GM23338 (cell line): ENCODE data around the gene TMPRSS15. TPM values are rescaled to one million over a fixed set of nuclear protein-coding genes. Genes with fewer than 3 reads are reported as not detected.

Source experiments
- ATAC-seq: fragments of 200-7000 bp; cut with Tn5 transposase; 3 replicates; pipeline ENCODE4 v1.9.1; 2020
- DNase-seq: peaks from one replicate; pipeline ENCODE4 v3.0.0-alpha.2; 2015; ENCODE audit warnings: low spot score
- H2AFZ ChIP-seq: fragments of 200-600 bp; sonication (generic); 2 replicates; pipeline ENCODE4 v1.8.0; 2016; ENCODE audit warnings: antibody characterized with exemption, mild to moderate bottlenecking, moderate library complexity
- H3F3A ChIP-seq: fragments of 200-600 bp; sonication (generic); replicated peaks from 2 replicates; pipeline ENCODE4 v1.8.0; 2017; ENCODE audit warnings: antibody characterized with exemption, mixed run types, low read depth
- H3K27ac ChIP-seq: fragments of 200-600 bp; sonication (generic); 2 replicates; pipeline ENCODE4 v1.6.1; 2016; ENCODE audit warnings: low read depth
- H3K27me3 ChIP-seq: fragments of 200-600 bp; sonication (generic); 2 replicates; pipeline ENCODE4 v1.8.0; 2016; ENCODE audit warnings: mild to moderate bottlenecking, mixed run types, moderate library complexity; ENCODE audit not compliant: insufficient read depth
- H3K36me3 ChIP-seq: fragments of 200-600 bp; sonication (generic); 2 replicates; pipeline ENCODE4 v1.8.0; 2016; ENCODE audit warnings: mild to moderate bottlenecking; ENCODE audit not compliant: insufficient read depth
- H3K4me1 ChIP-seq: fragments of 200-600 bp; sonication (generic); 2 replicates; pipeline ENCODE4 v1.8.0; 2016; ENCODE audit warnings: mild to moderate bottlenecking, moderate library complexity; ENCODE audit not compliant: insufficient read depth
- H3K4me2 ChIP-seq: fragments of 200-600 bp; sonication (generic); 2 replicates; pipeline ENCODE4 v1.7.1; 2017; ENCODE audit warnings: mixed run types
- H3K4me3 ChIP-seq: fragments of 200-600 bp; sonication (generic); 2 replicates; pipeline ENCODE4 v1.6.1; 2016; ENCODE audit warnings: mixed run types
- H3K79me2 ChIP-seq: fragments of 200-600 bp; sonication (generic); replicated peaks from 2 replicates; pipeline ENCODE4 v1.8.0; 2017; ENCODE audit warnings: mild to moderate bottlenecking; ENCODE audit not compliant: insufficient read depth
- H3K9me2 ChIP-seq: fragments of 200-600 bp; sonication (generic); 2 replicates; pipeline ENCODE4 v1.8.0; 2017; ENCODE audit not compliant: insufficient read depth
- H4K20me1 ChIP-seq: fragments of 200-600 bp; sonication (generic); replicated peaks from 2 replicates; pipeline ENCODE4 v1.8.0; 2017; ENCODE audit warnings: mild to moderate bottlenecking; ENCODE audit not compliant: insufficient read depth
- H3K27ac Mint-ChIP-seq: 2 replicates; pipeline ENCODE4 v1.8.0; 2020; ENCODE audit warnings: inconsistent platforms, mild to moderate bottlenecking, moderate library complexity, mixed read lengths
- H3K27me3 Mint-ChIP-seq: 3 replicates; pipeline ENCODE4 v1.8.0; 2022; ENCODE audit warnings: low read depth, mild to moderate bottlenecking, moderate library complexity, mixed read lengths, inconsistent platforms; ENCODE audit not compliant: insufficient read depth, poor library complexity
- H3K36me3 Mint-ChIP-seq: 3 replicates; pipeline ENCODE4 v1.8.0; 2021; ENCODE audit warnings: low read depth, mild to moderate bottlenecking, inconsistent platforms, moderate library complexity, mixed read lengths
- H3K4me1 Mint-ChIP-seq: 3 replicates; pipeline ENCODE4 v1.8.0; 2020; ENCODE audit warnings: mild to moderate bottlenecking, inconsistent platforms, mixed read lengths
- H3K4me3 Mint-ChIP-seq: 3 replicates; pipeline ENCODE4 v1.8.0; 2021; ENCODE audit warnings: moderate library complexity, mild to moderate bottlenecking, inconsistent platforms, mixed read lengths
- H3K9me3 Mint-ChIP-seq: 3 replicates; pipeline ENCODE4 v1.8.0; 2020; ENCODE audit warnings: moderate library complexity, mild to moderate bottlenecking, inconsistent platforms, mixed read lengths
- CREB1 ChIP-seq: fragments of 250-450 bp; sonication (Bioruptor Pico); IDR thresholded peaks from 2 replicates; pipeline ENCODE4 v1.5.0; 2020; ENCODE audit warnings: low read depth, mild to moderate bottlenecking, moderate library complexity
- EZH2 ChIP-seq: fragments of 200-600 bp; sonication (generic); IDR thresholded peaks from one replicate; pipeline ENCODE4 v1.8.0; 2017; ENCODE audit warnings: antibody characterized with exemption, mild to moderate bottlenecking, low read depth; ENCODE audit not compliant: unreplicated experiment
- EZH2phosphoT487 ChIP-seq: fragments of 200-600 bp; sonication (generic); IDR thresholded peaks from one replicate; pipeline ENCODE4 v1.8.1; 2018; ENCODE audit warnings: antibody characterized with exemption; ENCODE audit not compliant: unreplicated experiment
- JUNB ChIP-seq: IDR thresholded peaks from one replicate; pipeline ENCODE4 v1.6.1; 2016; ENCODE audit warnings: antibody characterized with exemption; ENCODE audit not compliant: unreplicated experiment
- NANOG ChIP-seq: IDR thresholded peaks from 2 replicates; pipeline ENCODE4 v1.6.1; 2016; ENCODE audit warnings: antibody characterized with exemption, borderline replicate concordance
- POLR2AphosphoS5 ChIP-seq: IDR thresholded peaks from 2 replicates; pipeline ENCODE4 v1.6.1; 2016; ENCODE audit warnings: antibody characterized with exemption, low read depth
- STAT1 ChIP-seq: IDR thresholded peaks from one replicate; pipeline ENCODE4 v1.6.1; 2016; ENCODE audit warnings: antibody characterized with exemption; ENCODE audit not compliant: unreplicated experiment
- ZNF114 ChIP-seq: fragments of 250-450 bp; sonication (Bioruptor Pico); IDR thresholded peaks from 2 replicates; pipeline ENCODE4 v1.5.0; 2020; ENCODE audit warnings: mild to moderate bottlenecking, moderate library complexity
- ZNF331 ChIP-seq: fragments of 250-450 bp; sonication (Bioruptor Pico); IDR thresholded peaks from 2 replicates; pipeline ENCODE4 v1.5.0; 2020; ENCODE audit warnings: low read depth, mild to moderate bottlenecking, moderate library complexity
- polyA plus RNA-seq: library from polyadenylated mRNA; unstranded; fragments of >200 nt; fragmentation: Nextera tagmentation; extraction: Ambion mirVana; gene quantifications from 2 replicates; pipeline ENCODE4 v1.2.1, GENCODE V29; 2016
- total RNA-seq: library from RNA; depleted of rRNA; stranded (reverse); fragments of >200 nt; shearing (Covaris generic); gene quantifications from 2 replicates; pipeline ENCODE4 v1.2.3, GENCODE V29; 2014
- TF ChIP-seq, protein P1 (sequence below), 2 experiments: fragments of 200-600 bp in 1 of 2; sonication (generic) in 1 of 2; conservative IDR thresholded peaks; 2 replicates each; pipeline versions ENCODE4 v1.5.1 to v1.6.1; 2016 to 2017; ENCODE audit warnings: antibody characterized with exemption in 2 of 2, low read depth in 2 of 2, mild to moderate bottlenecking in 2 of 2, moderate library complexity in 1 of 2
- TF ChIP-seq, protein P2 (sequence below): IDR thresholded peaks from one replicate; pipeline ENCODE4 v1.6.1; 2018; ENCODE audit warnings: antibody characterized with exemption; ENCODE audit not compliant: unreplicated experiment
- TF ChIP-seq, protein P3 (sequence below): fragments of 250-450 bp; sonication (Bioruptor Pico); IDR thresholded peaks from 2 replicates; pipeline ENCODE4 v1.5.0; 2020; ENCODE audit warnings: mild to moderate bottlenecking, moderate library complexity
- TF ChIP-seq, protein P4 (sequence below): IDR thresholded peaks from 2 replicates; pipeline ENCODE4 v1.6.1; 2016; ENCODE audit warnings: antibody characterized with exemption

TMPRSS15 gene
- total and polyA plus RNA-seq, 2 experiments from 2014 or later = not detected

DNA sequence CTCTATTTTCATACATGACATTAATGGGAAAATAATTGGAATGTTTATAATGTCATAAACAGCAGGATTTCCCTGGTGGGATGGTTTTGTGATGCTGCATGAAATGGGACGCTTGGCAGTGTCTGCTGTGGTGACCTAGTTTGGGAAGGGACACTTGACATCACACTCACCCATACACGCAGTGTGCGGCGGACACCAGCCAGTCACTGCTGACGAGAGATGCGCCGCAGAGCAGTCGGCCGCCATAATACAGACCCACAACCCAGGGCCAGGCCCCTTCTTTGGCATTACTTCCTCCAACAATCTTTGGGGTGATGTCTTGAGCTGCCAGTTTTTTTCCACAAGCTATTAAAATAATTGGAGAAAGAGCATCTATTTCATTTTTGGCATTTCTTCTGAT, 109.5 kb downstream of the TMPRSS15 start:
- no peak overlapping the region for H3K4me3 ChIP-seq
- no peak overlapping the region for H3K4me3 Mint-ChIP-seq
- H3K36me3 ChIP-seq = no peaks in the 10 kb centered on the region
- no peaks in the 10 kb centered on the region for H3K79me2 ChIP-seq
- DNase-seq (no peak), ATAC-seq (no peak)
- H3K9me3 Mint-ChIP-seq = no peaks in the 10 kb centered on the region
- H3K27ac ChIP-seq = no peak overlapping the region
- peaks cover 5% of the 10 kb centered on the region; the same call in 1 of the 2 replicates for H3K4me1 ChIP-seq
- H4K20me1 ChIP-seq = no peaks in the 10 kb centered on the region
- no peak overlapping the region for H2AFZ ChIP-seq
- no peaks in the 10 kb centered on the region for H3K36me3 Mint-ChIP-seq
- H3K9me2 ChIP-seq = no peaks in the 10 kb centered on the region
- no peaks in the 10 kb centered on the region for H3F3A ChIP-seq
- H3K27me3 ChIP-seq = no peaks in the 10 kb centered on the region
- no peak overlapping the region for H3K27ac Mint-ChIP-seq
- no peak overlapping the region for H3K4me2 ChIP-seq
- no peak for TF ChIP-seq EZH2phosphoT487
- no peak for TF ChIP-seq JUNB
- TF ChIP-seq STAT1 = no peak
- no peak for TF ChIP-seq ZNF331
- no peak for TF ChIP-seq POLR2AphosphoS5
- no peak for TF ChIP-seq EZH2
- no peak for TF ChIP-seq NANOG
- TF ChIP-seq, protein P1, sequence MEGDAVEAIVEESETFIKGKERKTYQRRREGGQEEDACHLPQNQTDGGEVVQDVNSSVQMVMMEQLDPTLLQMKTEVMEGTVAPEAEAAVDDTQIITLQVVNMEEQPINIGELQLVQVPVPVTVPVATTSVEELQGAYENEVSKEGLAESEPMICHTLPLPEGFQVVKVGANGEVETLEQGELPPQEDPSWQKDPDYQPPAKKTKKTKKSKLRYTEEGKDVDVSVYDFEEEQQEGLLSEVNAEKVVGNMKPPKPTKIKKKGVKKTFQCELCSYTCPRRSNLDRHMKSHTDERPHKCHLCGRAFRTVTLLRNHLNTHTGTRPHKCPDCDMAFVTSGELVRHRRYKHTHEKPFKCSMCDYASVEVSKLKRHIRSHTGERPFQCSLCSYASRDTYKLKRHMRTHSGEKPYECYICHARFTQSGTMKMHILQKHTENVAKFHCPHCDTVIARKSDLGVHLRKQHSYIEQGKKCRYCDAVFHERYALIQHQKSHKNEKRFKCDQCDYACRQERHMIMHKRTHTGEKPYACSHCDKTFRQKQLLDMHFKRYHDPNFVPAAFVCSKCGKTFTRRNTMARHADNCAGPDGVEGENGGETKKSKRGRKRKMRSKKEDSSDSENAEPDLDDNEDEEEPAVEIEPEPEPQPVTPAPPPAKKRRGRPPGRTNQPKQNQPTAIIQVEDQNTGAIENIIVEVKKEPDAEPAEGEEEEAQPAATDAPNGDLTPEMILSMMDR (conservative IDR thresholded peaks at IDR 0.05; ENCODE audit: low read depth in 2 of 2) = no peak
- no peak for TF ChIP-seq ZNF114 (CRISPR knock-in tag)
- TF ChIP-seq, protein P2, sequence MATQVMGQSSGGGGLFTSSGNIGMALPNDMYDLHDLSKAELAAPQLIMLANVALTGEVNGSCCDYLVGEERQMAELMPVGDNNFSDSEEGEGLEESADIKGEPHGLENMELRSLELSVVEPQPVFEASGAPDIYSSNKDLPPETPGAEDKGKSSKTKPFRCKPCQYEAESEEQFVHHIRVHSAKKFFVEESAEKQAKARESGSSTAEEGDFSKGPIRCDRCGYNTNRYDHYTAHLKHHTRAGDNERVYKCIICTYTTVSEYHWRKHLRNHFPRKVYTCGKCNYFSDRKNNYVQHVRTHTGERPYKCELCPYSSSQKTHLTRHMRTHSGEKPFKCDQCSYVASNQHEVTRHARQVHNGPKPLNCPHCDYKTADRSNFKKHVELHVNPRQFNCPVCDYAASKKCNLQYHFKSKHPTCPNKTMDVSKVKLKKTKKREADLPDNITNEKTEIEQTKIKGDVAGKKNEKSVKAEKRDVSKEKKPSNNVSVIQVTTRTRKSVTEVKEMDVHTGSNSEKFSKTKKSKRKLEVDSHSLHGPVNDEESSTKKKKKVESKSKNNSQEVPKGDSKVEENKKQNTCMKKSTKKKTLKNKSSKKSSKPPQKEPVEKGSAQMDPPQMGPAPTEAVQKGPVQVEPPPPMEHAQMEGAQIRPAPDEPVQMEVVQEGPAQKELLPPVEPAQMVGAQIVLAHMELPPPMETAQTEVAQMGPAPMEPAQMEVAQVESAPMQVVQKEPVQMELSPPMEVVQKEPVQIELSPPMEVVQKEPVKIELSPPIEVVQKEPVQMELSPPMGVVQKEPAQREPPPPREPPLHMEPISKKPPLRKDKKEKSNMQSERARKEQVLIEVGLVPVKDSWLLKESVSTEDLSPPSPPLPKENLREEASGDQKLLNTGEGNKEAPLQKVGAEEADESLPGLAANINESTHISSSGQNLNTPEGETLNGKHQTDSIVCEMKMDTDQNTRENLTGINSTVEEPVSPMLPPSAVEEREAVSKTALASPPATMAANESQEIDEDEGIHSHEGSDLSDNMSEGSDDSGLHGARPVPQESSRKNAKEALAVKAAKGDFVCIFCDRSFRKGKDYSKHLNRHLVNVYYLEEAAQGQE = no peak
- TF ChIP-seq, protein P3, sequence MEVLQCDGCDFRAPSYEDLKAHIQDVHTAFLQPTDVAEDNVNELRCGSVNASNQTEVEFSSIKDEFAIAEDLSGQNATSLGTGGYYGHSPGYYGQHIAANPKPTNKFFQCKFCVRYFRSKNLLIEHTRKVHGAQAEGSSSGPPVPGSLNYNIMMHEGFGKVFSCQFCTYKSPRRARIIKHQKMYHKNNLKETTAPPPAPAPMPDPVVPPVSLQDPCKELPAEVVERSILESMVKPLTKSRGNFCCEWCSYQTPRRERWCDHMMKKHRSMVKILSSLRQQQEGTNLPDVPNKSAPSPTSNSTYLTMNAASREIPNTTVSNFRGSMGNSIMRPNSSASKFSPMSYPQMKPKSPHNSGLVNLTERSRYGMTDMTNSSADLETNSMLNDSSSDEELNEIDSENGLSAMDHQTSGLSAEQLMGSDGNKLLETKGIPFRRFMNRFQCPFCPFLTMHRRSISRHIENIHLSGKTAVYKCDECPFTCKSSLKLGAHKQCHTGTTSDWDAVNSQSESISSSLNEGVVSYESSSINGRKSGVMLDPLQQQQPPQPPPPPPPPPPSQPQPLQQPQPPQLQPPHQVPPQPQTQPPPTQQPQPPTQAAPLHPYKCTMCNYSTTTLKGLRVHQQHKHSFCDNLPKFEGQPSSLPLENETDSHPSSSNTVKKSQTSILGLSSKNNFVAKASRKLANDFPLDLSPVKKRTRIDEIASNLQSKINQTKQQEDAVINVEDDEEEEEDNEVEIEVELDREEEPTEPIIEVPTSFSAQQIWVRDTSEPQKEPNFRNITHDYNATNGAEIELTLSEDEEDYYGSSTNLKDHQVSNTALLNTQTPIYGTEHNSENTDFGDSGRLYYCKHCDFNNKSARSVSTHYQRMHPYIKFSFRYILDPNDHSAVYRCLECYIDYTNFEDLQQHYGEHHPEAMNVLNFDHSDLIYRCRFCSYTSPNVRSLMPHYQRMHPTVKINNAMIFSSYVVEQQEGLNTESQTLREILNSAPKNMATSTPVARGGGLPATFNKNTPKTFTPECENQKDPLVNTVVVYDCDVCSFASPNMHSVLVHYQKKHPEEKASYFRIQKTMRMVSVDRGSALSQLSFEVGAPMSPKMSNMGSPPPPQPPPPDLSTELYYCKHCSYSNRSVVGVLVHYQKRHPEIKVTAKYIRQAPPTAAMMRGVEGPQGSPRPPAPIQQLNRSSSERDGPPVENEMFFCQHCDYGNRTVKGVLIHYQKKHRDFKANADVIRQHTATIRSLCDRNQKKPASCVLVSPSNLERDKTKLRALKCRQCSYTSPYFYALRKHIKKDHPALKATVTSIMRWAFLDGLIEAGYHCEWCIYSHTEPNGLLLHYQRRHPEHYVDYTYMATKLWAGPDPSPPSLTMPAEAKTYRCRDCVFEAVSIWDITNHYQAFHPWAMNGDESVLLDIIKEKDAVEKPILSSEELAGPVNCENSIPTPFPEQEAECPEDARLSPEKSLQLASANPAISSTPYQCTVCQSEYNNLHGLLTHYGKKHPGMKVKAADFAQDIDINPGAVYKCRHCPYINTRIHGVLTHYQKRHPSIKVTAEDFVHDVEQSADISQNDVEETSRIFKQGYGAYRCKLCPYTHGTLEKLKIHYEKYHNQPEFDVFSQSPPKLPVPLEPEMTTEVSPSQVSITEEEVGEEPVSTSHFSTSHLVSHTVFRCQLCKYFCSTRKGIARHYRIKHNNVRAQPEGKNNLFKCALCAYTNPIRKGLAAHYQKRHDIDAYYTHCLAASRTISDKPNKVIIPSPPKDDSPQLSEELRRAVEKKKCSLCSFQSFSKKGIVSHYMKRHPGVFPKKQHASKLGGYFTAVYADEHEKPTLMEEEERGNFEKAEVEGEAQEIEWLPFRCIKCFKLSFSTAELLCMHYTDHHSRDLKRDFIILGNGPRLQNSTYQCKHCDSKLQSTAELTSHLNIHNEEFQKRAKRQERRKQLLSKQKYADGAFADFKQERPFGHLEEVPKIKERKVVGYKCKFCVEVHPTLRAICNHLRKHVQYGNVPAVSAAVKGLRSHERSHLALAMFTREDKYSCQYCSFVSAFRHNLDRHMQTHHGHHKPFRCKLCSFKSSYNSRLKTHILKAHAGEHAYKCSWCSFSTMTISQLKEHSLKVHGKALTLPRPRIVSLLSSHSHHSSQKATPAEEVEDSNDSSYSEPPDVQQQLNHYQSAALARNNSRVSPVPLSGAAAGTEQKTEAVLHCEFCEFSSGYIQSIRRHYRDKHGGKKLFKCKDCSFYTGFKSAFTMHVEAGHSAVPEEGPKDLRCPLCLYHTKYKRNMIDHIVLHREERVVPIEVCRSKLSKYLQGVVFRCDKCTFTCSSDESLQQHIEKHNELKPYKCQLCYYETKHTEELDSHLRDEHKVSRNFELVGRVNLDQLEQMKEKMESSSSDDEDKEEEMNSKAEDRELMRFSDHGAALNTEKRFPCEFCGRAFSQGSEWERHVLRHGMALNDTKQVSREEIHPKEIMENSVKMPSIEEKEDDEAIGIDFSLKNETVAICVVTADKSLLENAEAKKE (CRISPR knock-in tag) = no peak
- TF ChIP-seq CREB1 (CRISPR knock-in tag) = no peak
- TF ChIP-seq, protein P4, sequence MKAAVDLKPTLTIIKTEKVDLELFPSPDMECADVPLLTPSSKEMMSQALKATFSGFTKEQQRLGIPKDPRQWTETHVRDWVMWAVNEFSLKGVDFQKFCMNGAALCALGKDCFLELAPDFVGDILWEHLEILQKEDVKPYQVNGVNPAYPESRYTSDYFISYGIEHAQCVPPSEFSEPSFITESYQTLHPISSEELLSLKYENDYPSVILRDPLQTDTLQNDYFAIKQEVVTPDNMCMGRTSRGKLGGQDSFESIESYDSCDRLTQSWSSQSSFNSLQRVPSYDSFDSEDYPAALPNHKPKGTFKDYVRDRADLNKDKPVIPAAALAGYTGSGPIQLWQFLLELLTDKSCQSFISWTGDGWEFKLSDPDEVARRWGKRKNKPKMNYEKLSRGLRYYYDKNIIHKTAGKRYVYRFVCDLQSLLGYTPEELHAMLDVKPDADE = no peak
- H3K4me1 Mint-ChIP-seq = peaks cover 11% of the 10 kb centered on the region; the same call in 2 of the 3 replicates
- H3K27me3 Mint-ChIP-seq = no peaks in the 10 kb centered on the region
